SK-N-SH (cell line): ENCODE data around the gene INO80D. TPM values are rescaled to one million over a fixed set of nuclear protein-coding genes. Genes with fewer than 3 reads are reported as not detected.

ENCODE experiments used
- CTCF ChIA-PET: fragments of 300-600, 350-600 bp; formaldehyde crosslinking; extraction: SDS; loops from one replicate; lab custom pipeline; 2021; lab: Yijun Ruan, JAX
- POLR2A ChIA-PET: fragments of 350-600 bp; sonication (Branson Sonifier 250); formaldehyde crosslinking; extraction: SDS; loops from one replicate; lab custom pipeline; 2020; ENCODE audit warnings: antibody characterized with exemption, inconsistent platforms; lab: Yijun Ruan, JAX
- DNase-seq: peaks from one replicate; pipeline ENCODE4 v3.0.0; 2012
- H2AFZ ChIP-seq: fragments of 200-600 bp; sonication (generic); 2 replicates; pipeline ENCODE4 v1.8.1; 2016; ENCODE audit warnings: antibody characterized with exemption, mild to moderate bottlenecking, low read depth
- H3F3A ChIP-seq: fragments of 200-600 bp; sonication (generic); replicated peaks from 2 replicates; pipeline ENCODE3; 2016; ENCODE audit warnings: antibody characterized with exemption, mild to moderate bottlenecking; ENCODE audit not compliant: insufficient read depth
- H3K27ac ChIP-seq, 2 experiments: fragments of 200-500 bp in 1 of 2; fragments of 200-600 bp in 1 of 2; sonication (Bioruptor generic) in 1 of 2; sonication (generic), shearing (Covaris generic) in 1 of 2; 2 replicates each; pipeline versions ENCODE4 v1.5.1 to v1.6.1; 2014 to 2016; ENCODE audit warnings: low read depth in 2 of 2, inconsistent platforms in 1 of 2, low read length in 1 of 2, mild to moderate bottlenecking in 1 of 2, mixed read lengths in 1 of 2
- H3K27me3 ChIP-seq: fragments of 200-600 bp; sonication (generic), shearing (Covaris generic); 2 replicates; pipeline ENCODE4 v1.6.1; 2016; ENCODE audit warnings: mixed run types; ENCODE audit not compliant: insufficient read depth
- H3K36me3 ChIP-seq, 2 experiments: fragments of 200-500 bp in 1 of 2; fragments of 200-600 bp in 1 of 2; sonication (Bioruptor generic) in 1 of 2; sonication (generic) in 1 of 2; replicated peaks in 1 of 2; 2 replicates each; pipeline versions ENCODE3 to v1.5.1; 2014 to 2016; ENCODE audit warnings: low read length in 1 of 2, mild to moderate bottlenecking in 1 of 2; ENCODE audit not compliant: insufficient read depth in 2 of 2, control insufficient read depth in 1 of 2
- H3K4me1 ChIP-seq, 2 experiments: fragments of 200-500 bp in 1 of 2; fragments of 200-600 bp in 1 of 2; sonication (Bioruptor generic) in 1 of 2; sonication (generic), shearing (Covaris generic) in 1 of 2; 2 replicates each; pipeline versions ENCODE4 v1.5.1 to v1.6.1; 2014 to 2016; ENCODE audit warnings: low read depth in 1 of 2, low read length in 1 of 2, mixed run types in 1 of 2; ENCODE audit not compliant: insufficient read depth in 2 of 2, control insufficient read depth in 1 of 2
- H3K4me2 ChIP-seq: fragments of 200-600 bp; sonication (generic), shearing (Covaris generic); 2 replicates; pipeline ENCODE4 v1.6.1; 2017; ENCODE audit warnings: mixed run types
- H3K4me3 ChIP-seq, 2 experiments: fragments of 200-500 bp in 1 of 2; fragments of 200-600 bp in 1 of 2; sonication (Bioruptor generic) in 1 of 2; sonication (generic), shearing (Covaris generic) in 1 of 2; 2 replicates each; pipeline versions ENCODE4 v1.5.1 to v1.8.1; 2014 to 2016; ENCODE audit warnings: low read depth in 2 of 2, inconsistent platforms in 1 of 2, low read length in 1 of 2, mild to moderate bottlenecking in 1 of 2, mixed read lengths in 1 of 2, moderate library complexity in 1 of 2
- H3K79me2 ChIP-seq: fragments of 200-600 bp; sonication (generic); 2 replicates; pipeline ENCODE4 v1.8.1; 2017; ENCODE audit warnings: mild to moderate bottlenecking; ENCODE audit not compliant: insufficient read depth
- H3K9ac ChIP-seq: fragments of 200-600 bp; sonication (generic); 2 replicates; pipeline ENCODE4 v1.6.1; 2017; ENCODE audit warnings: mixed run types
- H3K9me2 ChIP-seq: fragments of 200-600 bp; sonication (generic); 2 replicates; pipeline ENCODE4 v1.6.1; 2017; ENCODE audit warnings: mixed run types
- H3K9me3 ChIP-seq: fragments of 200-600 bp; sonication (generic); 2 replicates; pipeline ENCODE4 v1.6.1; 2017; ENCODE audit warnings: mixed run types, mild to moderate bottlenecking, moderate library complexity
- H4K20me1 ChIP-seq: fragments of 200-600 bp; sonication (generic); 2 replicates; pipeline ENCODE4 v1.6.1; 2017; ENCODE audit warnings: mild to moderate bottlenecking, mixed run types; ENCODE audit not compliant: insufficient read depth
- FOXJ3 ChIP-seq: sonication (generic); formaldehyde crosslinking; IDR thresholded peaks from 2 replicates; pipeline ENCODE4 v1.5.1; 2020; ENCODE audit warnings: mild to moderate bottlenecking, missing genetic modification reagents
- FOXM1 ChIP-seq: IDR thresholded peaks from 2 replicates; pipeline ENCODE4 v1.4.0; 2012; ENCODE audit warnings: low read depth, mild to moderate bottlenecking
- GABPA ChIP-seq: IDR thresholded peaks from 2 replicates; pipeline ENCODE4 v1.4.0; 2012; ENCODE audit warnings: low read depth, mild to moderate bottlenecking
- JUND ChIP-seq: IDR thresholded peaks from 2 replicates; pipeline ENCODE4 v1.4.0; 2012
- NRF1 ChIP-seq: IDR thresholded peaks from 2 replicates; pipeline ENCODE4 v1.6.1; 2012; ENCODE audit warnings: low read depth, mild to moderate bottlenecking, low read length
- POLR2AphosphoS5 ChIP-seq: IDR thresholded peaks from 2 replicates; pipeline ENCODE4 v1.6.1; 2012; ENCODE audit warnings: low read depth, low read length
- RAD21 ChIP-seq: IDR thresholded peaks from 2 replicates; pipeline ENCODE4 v1.6.1; 2012; ENCODE audit warnings: mild to moderate bottlenecking, low read length
- RCOR1 ChIP-seq: fragments of 150-350 bp; IDR thresholded peaks from 2 replicates; pipeline ENCODE4 v1.6.1; 2017; ENCODE audit warnings: antibody characterized with exemption, low read length
- SIN3A ChIP-seq: IDR thresholded peaks from 2 replicates; pipeline ENCODE4 v1.6.1; 2012; ENCODE audit warnings: low read depth, mild to moderate bottlenecking, low read length, moderate library complexity, borderline replicate concordance
- USF1 ChIP-seq: IDR thresholded peaks from 2 replicates; pipeline ENCODE4 v1.4.0; 2012; ENCODE audit warnings: low read depth, borderline replicate concordance
- USF2 ChIP-seq: fragments of 150-350 bp; IDR thresholded peaks from 2 replicates; pipeline ENCODE4 v1.6.1; 2017; ENCODE audit warnings: antibody characterized with exemption, low read length, low read depth, borderline replicate concordance
- YY1 ChIP-seq: IDR thresholded peaks from 2 replicates; pipeline ENCODE4 v1.4.0; 2012; ENCODE audit warnings: low read depth, mild to moderate bottlenecking
- WGBS: methylation state at CpG from one replicate; pipeline ENCODE4 v1.1.6; 2017; ENCODE audit warnings: low lambda C conversion rate; 5-methylcytosine and 5-hydroxymethylcytosine counted together
- polyA plus RNA-seq, 3 experiments: library from polyadenylated mRNA; depleted of rRNA; stranded (reverse); fragments of >200 nt; gene quantifications; 2 replicates each; pipeline ENCODE4 v1.2.3, GENCODE V29; 2012
- TF ChIP-seq, protein P1 (sequence below): IDR thresholded peaks from 2 replicates; pipeline ENCODE4 v1.6.1; 2012; ENCODE audit warnings: mild to moderate bottlenecking, low read depth, low read length, moderate library complexity

INO80D gene
- polyA plus RNA-seq, 1 of the 3 experiments (the other 2 are of a cell fraction): 0.69 TPM

GRCh38 chr2:205965707-205966106 is 120.3 kb downstream of the INO80D start:
- CTCF ChIA-PET: interaction anchor here (1.0 kb wide), 1 partner anchor 188 kb away, joined by 3 read pairs; no protein-coding TSS in a partner anchor
- no peaks in the 10 kb centered on the region for H4K20me1 ChIP-seq
- H3K9ac ChIP-seq: no peak overlapping the region
- no peaks in the 10 kb centered on the region for H3K79me2 ChIP-seq
- no peak overlapping the region for H3K4me3 ChIP-seq
- H3K9me2 ChIP-seq: no peaks in the 10 kb centered on the region
- no peaks in the 10 kb centered on the region for H3K9me3 ChIP-seq
- no peaks in the 10 kb centered on the region for H3K4me1 ChIP-seq
- no peak overlapping the region for H2AFZ ChIP-seq
- DNase-seq: no peak
- no peaks in the 10 kb centered on the region for H3K36me3 ChIP-seq
- whole genome bisulfite sequencing: 94% methylated on average over 15 of the region's 15 CpGs
- H3F3A ChIP-seq: no peaks in the 10 kb centered on the region
- H3K27ac ChIP-seq: no peak overlapping the region
- TF ChIP-seq GABPA (no peak), USF1 (no peak)
- H3K27me3 ChIP-seq: no peaks in the 10 kb centered on the region; the same call in 1 of the 2 replicates
- H3K4me2 ChIP-seq: no peak overlapping the region
- POLR2A ChIA-PET: no interaction called here

DNA sequence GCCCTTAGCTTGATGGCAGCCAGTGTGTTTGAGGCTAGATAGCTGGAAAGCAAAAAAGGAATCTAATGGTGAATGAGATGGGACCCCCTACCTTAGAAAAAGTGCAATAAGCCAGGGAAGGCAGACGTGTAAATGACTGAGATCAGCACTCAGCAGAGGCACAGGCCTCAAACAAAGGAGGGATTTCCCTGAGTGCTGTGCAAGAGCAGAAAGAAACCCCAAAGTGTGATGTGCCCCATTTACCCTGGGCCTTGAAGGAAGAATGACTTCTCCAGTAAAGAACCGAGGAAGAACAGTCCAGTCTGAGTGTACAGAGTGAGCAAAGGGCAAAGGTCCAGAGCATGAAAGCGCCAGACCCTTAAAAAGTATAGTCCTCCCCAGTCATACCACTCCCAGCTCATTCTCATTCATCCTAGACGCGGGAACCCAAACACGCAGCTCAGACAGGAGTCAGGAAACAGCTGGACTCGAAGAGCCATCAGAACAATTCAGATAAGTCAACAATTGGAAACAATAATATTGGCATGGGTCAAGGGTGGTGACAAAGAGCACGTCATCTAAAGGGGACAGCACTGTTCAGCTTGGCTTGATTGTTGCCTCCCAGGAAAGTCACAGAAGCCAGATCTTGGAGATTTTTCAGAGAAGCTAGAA is 121.7 kb downstream of the INO80D start:
- no peaks in the 10 kb centered on the region for H3K27me3 ChIP-seq
- POLR2A ChIA-PET: no interaction called here
- WGBS: 59% methylated on average over 8 of the region's 8 CpGs

More for the DNA sequence above, 121.7 kb downstream of the INO80D start:
- CTCF ChIA-PET: interaction anchor here (9.8 kb wide), 1 partner anchor 16 kb away, joined by 70 read pairs; no protein-coding TSS in a partner anchor
- Histone ChIP-seq H3K9ac (no peak overlapping the region), H3K9me2 (no peaks in the 10 kb centered on the region), H3K27ac (no peak overlapping the region), H3K9me3 (no peaks in the 10 kb centered on the region), H3K4me1 (no peaks in the 10 kb centered on the region), H2AFZ (no peak overlapping the region), H4K20me1 (no peaks in the 10 kb centered on the region), H3K4me2 (no peak overlapping the region), H3F3A (no peaks in the 10 kb centered on the region), H3K79me2 (no peaks in the 10 kb centered on the region), H3K4me3 (no peak overlapping the region), H3K36me3 (no peaks in the 10 kb centered on the region)
- TF ChIP-seq, protein P1, sequence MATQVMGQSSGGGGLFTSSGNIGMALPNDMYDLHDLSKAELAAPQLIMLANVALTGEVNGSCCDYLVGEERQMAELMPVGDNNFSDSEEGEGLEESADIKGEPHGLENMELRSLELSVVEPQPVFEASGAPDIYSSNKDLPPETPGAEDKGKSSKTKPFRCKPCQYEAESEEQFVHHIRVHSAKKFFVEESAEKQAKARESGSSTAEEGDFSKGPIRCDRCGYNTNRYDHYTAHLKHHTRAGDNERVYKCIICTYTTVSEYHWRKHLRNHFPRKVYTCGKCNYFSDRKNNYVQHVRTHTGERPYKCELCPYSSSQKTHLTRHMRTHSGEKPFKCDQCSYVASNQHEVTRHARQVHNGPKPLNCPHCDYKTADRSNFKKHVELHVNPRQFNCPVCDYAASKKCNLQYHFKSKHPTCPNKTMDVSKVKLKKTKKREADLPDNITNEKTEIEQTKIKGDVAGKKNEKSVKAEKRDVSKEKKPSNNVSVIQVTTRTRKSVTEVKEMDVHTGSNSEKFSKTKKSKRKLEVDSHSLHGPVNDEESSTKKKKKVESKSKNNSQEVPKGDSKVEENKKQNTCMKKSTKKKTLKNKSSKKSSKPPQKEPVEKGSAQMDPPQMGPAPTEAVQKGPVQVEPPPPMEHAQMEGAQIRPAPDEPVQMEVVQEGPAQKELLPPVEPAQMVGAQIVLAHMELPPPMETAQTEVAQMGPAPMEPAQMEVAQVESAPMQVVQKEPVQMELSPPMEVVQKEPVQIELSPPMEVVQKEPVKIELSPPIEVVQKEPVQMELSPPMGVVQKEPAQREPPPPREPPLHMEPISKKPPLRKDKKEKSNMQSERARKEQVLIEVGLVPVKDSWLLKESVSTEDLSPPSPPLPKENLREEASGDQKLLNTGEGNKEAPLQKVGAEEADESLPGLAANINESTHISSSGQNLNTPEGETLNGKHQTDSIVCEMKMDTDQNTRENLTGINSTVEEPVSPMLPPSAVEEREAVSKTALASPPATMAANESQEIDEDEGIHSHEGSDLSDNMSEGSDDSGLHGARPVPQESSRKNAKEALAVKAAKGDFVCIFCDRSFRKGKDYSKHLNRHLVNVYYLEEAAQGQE: no peak
- no peak for TF ChIP-seq POLR2AphosphoS5
- no peak for TF ChIP-seq RAD21
- no peak for TF ChIP-seq GABPA
- no peak for TF ChIP-seq NRF1
- no peak for TF ChIP-seq USF1
- no peak for TF ChIP-seq SIN3A
- TF ChIP-seq FOXM1: no peak
- no peak for TF ChIP-seq JUND
- no peak for TF ChIP-seq FOXJ3
- no peak for TF ChIP-seq USF2
- no peak for TF ChIP-seq YY1
- TF ChIP-seq RCOR1: no peak
- no peak for DNase-seq
